HG02623 (cell line): ENCODE data around the gene GJB4.
"Not testable (repeated sequence)": the region's sequence is repeated elsewhere in the genome, so short reads cannot be mapped to it uniquely, and the experiment has no call there.

Experiments
- ATAC-seq: cut with Tn5 transposase; IDR thresholded peaks from one replicate; pipeline ENCODE4 v1.9.1; 2021; ENCODE audit warnings: moderate library complexity; ENCODE audit not compliant: unreplicated experiment

The GJB4 gene

GRCh38 chr1:34794790-34795180 lies 35.2 kb downstream of the GJB4 start:
- no peak for ATAC-seq

GRCh38 chr1:34795916-34796315 lies 36.4 kb downstream of the GJB4 start:
- ATAC-seq, result no peak

- ATAC-seq, result no peak
Observed at GRCh38 chr1:34796990-34797389, 37.5 kb downstream of the GJB4 start.

GRCh38 chr1:34800214-34800613 lies 40.7 kb downstream of the GJB4 start:
- no peak for ATAC-seq

GRCh38 chr1:34803770-34804169 lies 44.2 kb downstream of the GJB4 start:
- ATAC-seq, result no peak

- ATAC-seq, result no peak
Observed at GRCh38 chr1:34806396-34806795, 46.9 kb downstream of the GJB4 start.

GRCh38 chr1:34808051-34808810 lies 48.7 kb downstream of the GJB4 start:
- no peak for ATAC-seq

- not testable (repeated sequence) for ATAC-seq
Observed at GRCh38 chr1:34810781-34811180, 51.2 kb downstream of the GJB4 start.
